Measurements from ENCODE around the gene FLT3LG. TPM values are rescaled to one million over a fixed set of nuclear protein-coding genes. Genes with fewer than 3 reads are reported as not detected.
A peak's percentile ranks its signal among the peaks of the same experiment; 100 is the strongest.

The FLT3LG gene
- total RNA-seq, 2 experiments from 2014 or later, result 187 to 197 TPM

DNA sequence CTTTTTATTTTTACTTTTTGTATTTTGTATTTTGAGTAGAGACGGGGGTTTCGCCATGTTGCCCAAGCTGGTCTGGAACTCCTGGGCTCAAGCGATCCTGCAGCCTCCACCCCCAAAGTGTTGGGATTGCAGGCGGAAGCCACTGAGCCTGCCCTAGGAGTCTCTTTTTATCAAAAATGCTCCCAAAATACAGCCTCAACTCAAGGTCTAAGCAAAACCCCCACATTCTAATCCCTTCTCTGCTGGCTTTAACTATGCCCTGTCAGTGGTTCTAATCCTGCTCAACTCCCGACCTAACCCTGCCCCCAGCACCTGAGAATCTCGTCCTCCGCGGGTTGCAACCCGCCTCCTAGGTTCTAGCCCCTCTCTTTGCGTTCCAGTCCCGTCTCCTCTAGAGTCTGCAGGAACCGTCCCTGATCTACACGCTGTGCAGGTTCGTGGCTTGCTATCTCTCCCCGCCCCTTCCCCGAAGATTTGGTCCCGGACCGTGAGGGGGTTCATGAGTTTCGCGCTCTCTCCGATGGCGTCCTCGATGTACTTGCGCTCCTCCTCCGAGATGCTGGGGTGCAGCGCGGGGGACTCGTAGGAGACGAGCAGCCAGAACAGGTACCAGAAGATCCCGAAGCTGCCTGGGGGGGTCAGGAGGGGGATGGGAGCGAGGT, 40.6 kb upstream of the FLT3LG start:
- Mint-ChIP-seq H3K36me3 (ENCODE audit: low read depth) (no peaks in the 10 kb centered on the region), H3K9me3 (no peaks in the 10 kb centered on the region), H3K4me3 (no peak overlapping the region), H3K27me3 (peaks cover 85% of the 10 kb centered on the region), H3K27ac (no peak overlapping the region), H3K4me1 (peaks cover 37% of the 10 kb centered on the region)
- ChIA-PET CTCF (no interaction called here), POLR2A (no interaction called here)
- no peak for DNase-seq

DNA sequence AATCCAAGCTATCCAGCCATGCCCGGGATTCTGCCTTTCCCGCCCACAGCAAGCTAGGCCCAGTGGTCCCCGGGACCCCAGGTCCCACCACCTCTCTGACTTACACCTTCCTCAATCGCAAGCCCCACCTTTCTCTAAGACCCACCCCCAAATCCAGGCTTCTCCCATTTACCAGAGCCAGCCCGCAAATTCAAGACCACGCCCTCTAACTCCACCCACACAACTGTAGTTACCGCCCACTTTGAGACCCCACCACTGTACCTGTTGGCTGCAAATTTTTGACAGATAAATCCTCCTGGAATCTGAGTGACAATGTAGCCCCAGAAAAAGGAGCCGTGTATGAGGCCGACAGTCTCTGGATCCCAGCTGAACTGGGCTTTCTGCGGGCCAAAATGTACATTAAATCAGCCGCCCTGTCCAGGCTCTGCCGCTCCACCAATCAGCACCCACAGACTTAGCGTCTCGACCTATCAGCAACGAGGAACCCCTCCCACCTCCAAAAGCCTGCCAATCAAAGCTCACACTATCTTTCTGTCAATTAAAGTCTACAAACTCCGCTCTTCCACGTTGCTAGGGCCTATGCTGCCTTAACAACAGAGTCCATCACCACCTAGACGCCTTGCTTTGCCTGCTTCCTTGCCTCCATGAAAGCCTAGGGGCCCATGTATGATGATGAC, 39.0 kb upstream of the FLT3LG start:
- Mint-ChIP-seq H3K4me1 (peaks cover 31% of the 10 kb centered on the region), H3K4me3 (no peak overlapping the region), H3K27me3 (peaks cover 87% of the 10 kb centered on the region), H3K36me3 (ENCODE audit: low read depth) (no peaks in the 10 kb centered on the region), H3K9me3 (no peaks in the 10 kb centered on the region), H3K27ac (no peak overlapping the region)
- DNase-seq, result no peak
- ChIA-PET POLR2A (interaction anchor here (0.6 to 1.1 kb wide), 2 partner anchors 10 to 60 kb away, joined by 3 to 6 read pairs; partner anchors contain the start of gene GFY), CTCF (interaction anchor here (0.7 to 2.6 kb wide), 2 partner anchors 11 to 43 kb away, joined by 3 to 15 read pairs; no protein-coding TSS in a partner anchor)

DNA sequence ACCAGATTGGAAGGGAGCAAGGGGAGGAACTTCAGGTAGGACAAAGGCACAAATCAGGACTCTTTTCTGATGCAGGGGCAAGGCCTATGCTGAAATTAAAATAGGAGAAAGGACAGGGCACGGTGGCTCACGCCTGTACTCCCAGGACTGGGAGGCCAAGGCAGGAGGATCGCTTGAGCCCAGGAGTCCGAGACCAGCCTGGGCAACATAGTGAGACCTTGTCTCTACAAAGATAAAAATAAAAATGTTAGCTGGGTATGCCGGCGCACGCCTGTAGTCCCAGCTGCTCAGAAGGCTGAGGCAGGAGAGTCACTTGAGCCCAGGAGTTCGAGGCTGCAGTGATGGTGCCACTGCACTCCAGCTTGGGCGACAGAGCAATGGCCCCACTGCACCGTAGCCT, 38.3 kb upstream of the FLT3LG start:
- H3K36me3 Mint-ChIP-seq (ENCODE audit: low read depth), result no peaks in the 10 kb centered on the region
- ChIA-PET POLR2A (interaction anchor here (0.6 to 1.4 kb wide), 4 partner anchors 11 to 60 kb away, joined by 3 to 6 read pairs (median 4); partner anchors contain the start of genes GFY and PIH1D1), CTCF (interaction anchor here (0.5 to 2.6 kb wide), 5 partner anchors 13 to 59 kb away, joined by 3 to 15 read pairs (median 3); no protein-coding TSS in a partner anchor)
- H3K9me3 Mint-ChIP-seq, result no peaks in the 10 kb centered on the region
- no peak for DNase-seq
- H3K27me3 Mint-ChIP-seq, result peaks cover 88% of the 10 kb centered on the region
- H3K27ac Mint-ChIP-seq, result no peak overlapping the region
- peaks cover 30% of the 10 kb centered on the region for H3K4me1 Mint-ChIP-seq
- H3K4me3 Mint-ChIP-seq, result no peak overlapping the region

DNA sequence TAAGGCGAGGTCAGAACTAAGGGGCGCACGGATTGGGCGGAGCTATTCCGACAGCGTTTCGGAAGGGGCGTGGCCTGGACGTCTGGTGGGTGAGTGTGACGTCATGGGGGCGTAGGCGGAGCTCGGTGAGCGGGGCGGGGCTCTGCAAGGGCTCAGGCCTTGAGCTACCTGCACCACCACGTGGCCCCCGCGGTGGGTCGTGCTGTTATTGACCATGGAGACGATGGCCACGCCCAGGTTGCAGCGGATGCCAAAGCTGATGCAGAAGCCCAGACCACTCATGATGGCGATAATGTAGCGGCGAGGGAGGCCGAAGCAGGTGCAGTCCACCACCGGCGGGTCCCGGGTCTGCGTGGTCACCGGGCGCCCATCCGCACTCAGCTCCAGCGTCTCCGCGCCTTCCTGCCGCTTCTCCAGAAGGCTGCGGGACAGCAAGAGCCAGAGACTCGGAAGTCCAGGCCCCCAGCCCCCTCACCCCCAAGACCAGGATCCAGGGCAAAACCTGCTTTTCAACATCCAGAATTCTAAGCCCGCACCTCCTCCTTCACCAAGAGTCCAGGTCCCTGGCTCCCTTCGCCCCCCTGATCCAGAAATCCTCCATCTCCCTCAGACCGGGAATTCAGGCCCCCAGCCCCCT, 37.5 kb upstream of the FLT3LG start:
- Mint-ChIP-seq H3K4me3 (no peak overlapping the region), H3K27ac (no peak overlapping the region), H3K4me1 (peaks cover 31% of the 10 kb centered on the region), H3K27me3 (peaks cover 87% of the 10 kb centered on the region), H3K36me3 (ENCODE audit: low read depth) (no peaks in the 10 kb centered on the region), H3K9me3 (no peaks in the 10 kb centered on the region)
- DNase-seq, result peak; percentile 70
- ChIA-PET CTCF (interaction anchor here (0.5 to 2.6 kb wide), 5 partner anchors 14 to 60 kb away, joined by 3 to 15 read pairs (median 3); no protein-coding TSS in a partner anchor), POLR2A (interaction anchor here (1.1 to 1.4 kb wide), 3 partner anchors 11 to 18 kb away, joined by 3 to 6 read pairs (median 5); partner anchors contain the start of genes GFY and PIH1D1)

DNA sequence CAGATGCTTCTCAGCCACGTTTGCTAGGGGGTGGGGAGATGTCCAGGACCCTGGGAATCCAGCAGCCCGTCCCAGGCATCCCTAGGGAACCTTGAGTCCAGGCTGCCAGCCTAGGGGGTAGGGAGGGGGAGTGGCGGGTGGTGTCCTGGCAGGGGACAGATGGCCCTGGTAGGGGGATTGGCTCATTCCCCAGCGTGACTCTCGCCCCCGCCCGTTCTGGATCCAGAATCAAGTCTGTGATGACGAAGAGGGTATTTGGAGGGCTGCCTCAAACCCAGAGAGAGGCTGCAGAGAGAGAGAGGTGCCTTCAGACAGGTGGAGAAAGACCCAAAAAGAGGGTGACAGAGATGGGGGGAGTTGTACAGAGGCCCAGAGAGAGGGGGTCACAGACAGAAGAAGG, 36.8 kb upstream of the FLT3LG start:
- Mint-ChIP-seq H3K27me3 (peaks cover 90% of the 10 kb centered on the region), H3K27ac (no peak overlapping the region), H3K36me3 (ENCODE audit: low read depth) (no peaks in the 10 kb centered on the region), H3K4me1 (peaks cover 34% of the 10 kb centered on the region), H3K4me3 (no peak overlapping the region), H3K9me3 (no peaks in the 10 kb centered on the region)
- CTCF ChIA-PET, result no interaction called here
- POLR2A ChIA-PET, result interaction anchor here (1.4 kb wide), 1 partner anchor 17 kb away, joined by 3 read pairs; no protein-coding TSS in a partner anchor
- DNase-seq, result no peak

DNA sequence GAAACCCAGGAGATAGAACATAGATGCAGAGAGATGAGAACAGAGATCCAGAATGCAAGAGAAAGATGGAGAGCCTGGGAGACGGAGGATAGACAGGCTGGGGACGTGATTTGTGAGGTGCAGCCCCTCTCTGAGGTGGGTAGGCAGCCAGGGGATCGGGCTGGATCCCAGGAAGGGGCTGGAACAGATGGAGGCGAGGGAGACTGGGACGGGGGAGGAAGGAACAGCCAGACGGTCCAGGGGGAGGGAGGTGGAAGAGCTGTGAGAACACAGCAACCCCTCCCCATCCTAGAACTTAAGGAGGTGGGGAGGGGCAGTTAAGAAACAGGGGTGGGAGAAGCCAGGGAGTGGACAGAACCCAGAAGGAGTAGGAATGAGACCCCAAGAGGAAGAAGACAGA, 35.8 kb upstream of the FLT3LG start:
- POLR2A ChIA-PET, result no interaction called here
- Mint-ChIP-seq H3K4me1 (peaks cover 34% of the 10 kb centered on the region), H3K4me3 (no peak overlapping the region), H3K36me3 (ENCODE audit: low read depth) (no peaks in the 10 kb centered on the region), H3K27ac (no peak overlapping the region), H3K9me3 (no peaks in the 10 kb centered on the region), H3K27me3 (peaks cover 85% of the 10 kb centered on the region)
- no peak for DNase-seq
- CTCF ChIA-PET, result no interaction called here

DNA sequence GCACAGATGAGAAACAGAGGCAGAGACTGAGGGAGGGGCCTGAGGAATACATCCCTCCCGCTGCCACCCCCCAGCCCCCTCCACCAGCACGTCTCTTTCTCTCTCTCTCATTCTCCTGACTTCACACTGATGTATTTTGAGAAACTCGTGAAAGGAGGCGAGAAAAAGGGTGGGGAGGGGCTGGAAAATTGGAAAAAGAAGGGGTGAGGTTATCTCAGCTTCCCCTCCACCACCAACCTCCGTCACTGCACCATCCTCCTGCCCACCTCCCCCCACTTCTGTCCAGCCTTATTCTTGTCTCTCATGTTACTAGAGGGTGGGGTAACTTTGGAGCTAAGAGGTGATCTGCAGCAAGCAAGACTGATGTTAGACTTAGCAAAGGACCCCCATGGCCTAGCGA, 34.2 kb upstream of the FLT3LG start:
- ChIA-PET CTCF (interaction anchor here (1.0 to 1.2 kb wide), 2 partner anchors 34 to 48 kb away, joined by 4 to 5 read pairs; partner anchors contain the start of gene FLT3LG), POLR2A (interaction anchor here (0.9 to 1.3 kb wide), 2 partner anchors 9 to 48 kb away, joined by 3 read pairs; no protein-coding TSS in a partner anchor)
- no peaks in the 10 kb centered on the region for H3K9me3 Mint-ChIP-seq
- peaks cover 75% of the 10 kb centered on the region for H3K27me3 Mint-ChIP-seq
- peaks cover 40% of the 10 kb centered on the region for H3K4me1 Mint-ChIP-seq
- no peak overlapping the region for H3K4me3 Mint-ChIP-seq
- H3K27ac Mint-ChIP-seq, result no peak overlapping the region
- no peaks in the 10 kb centered on the region for H3K36me3 Mint-ChIP-seq (ENCODE audit: low read depth)
- no peak for DNase-seq

DNA sequence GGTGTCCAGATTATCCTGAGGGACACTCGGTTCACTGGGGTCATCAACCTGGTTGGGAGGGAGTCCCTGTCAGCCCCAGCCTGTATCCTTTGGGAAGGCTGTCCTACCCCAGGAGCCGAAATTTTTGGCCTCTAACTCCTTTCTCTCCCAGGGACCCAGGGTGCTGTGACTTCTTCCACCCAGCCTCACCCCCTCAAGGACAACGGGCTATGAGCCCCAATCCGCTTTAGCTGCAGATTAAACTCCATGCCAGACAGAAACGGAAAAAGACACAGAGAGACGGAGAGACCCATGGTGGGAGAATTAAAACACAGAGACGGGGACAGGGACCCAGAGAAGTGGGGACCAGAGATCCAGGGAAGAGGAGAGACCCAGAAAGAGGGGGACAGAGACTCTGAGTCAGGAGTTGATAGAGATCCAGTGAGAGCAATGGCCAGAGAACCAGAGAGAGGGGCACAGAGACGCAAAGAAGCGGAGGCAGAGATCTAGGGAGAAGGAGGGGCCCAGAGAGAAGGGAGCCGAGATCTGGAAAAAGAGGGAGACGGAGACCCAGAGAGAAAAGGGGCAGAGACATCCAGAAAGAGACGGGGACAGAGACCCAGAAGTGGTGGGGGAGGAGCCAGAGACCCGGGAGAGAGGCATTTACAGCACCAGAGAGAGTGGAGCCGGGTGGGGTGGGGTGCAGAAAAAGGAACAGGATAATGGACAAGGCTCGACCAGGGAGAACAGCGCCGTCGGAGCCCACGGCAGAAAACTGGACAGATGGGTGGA, 33.4 kb upstream of the FLT3LG start:
- Mint-ChIP-seq H3K27me3 (peaks cover 67% of the 10 kb centered on the region), H3K9me3 (no peaks in the 10 kb centered on the region), H3K36me3 (ENCODE audit: low read depth) (peaks cover 5% of the 10 kb centered on the region), H3K27ac (no peak overlapping the region), H3K4me3 (peak overlapping the region; percentile 33), H3K4me1 (peaks cover 45% of the 10 kb centered on the region)
- POLR2A ChIA-PET, result interaction anchor here (0.9 to 1.3 kb wide), 3 partner anchors 10 to 49 kb away, joined by 3 to 4 read pairs (median 3); no protein-coding TSS in a partner anchor
- DNase-seq, result no peak
- CTCF ChIA-PET, result interaction anchor here (1.0 to 1.2 kb wide), 2 partner anchors 33 to 49 kb away, joined by 4 to 5 read pairs; partner anchors contain the start of gene FLT3LG

DNA sequence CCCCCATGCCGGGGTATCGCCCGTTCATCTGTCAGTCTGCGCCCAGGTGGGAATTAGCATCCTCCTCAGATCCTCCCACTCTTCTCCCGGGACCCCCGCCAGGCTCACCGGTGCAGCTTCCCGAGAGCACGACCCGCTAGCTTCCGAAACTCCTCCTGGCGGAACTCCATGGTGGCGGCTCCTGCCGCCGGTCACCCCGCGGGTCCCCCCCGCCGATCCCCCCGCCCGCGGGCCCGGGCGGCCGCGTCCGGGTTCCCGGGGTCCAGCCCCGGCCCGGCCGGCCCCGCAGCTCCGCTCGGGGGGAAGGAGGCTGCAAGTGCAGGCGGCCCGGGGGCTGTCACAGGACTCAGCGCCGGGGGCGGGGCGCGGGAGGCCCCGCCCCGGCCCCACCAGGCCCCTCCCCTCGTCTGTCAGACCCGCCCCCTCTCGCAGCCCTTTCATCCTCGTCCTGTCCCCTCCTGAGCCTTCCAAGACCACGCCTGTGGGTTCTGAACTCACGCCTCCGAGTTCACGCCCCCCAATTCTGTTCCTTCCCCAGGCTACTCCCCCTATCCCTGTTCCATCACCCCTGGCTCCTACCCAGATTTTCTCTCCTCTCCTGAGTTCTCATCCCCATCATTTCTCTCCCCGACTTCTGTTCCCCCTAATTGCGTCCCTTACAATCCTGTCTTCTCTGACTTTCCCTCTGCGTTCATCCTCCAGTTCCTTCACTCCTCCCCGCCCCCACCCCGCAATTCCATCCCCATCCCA, 32.6 kb upstream of the FLT3LG start, which contains the start of gene SLC17A7:
SLC17A7 (minus strand) TSS at position 318 of the 750 bp plus-strand sequence; CDS start at position 170, 148 bp downstream.
- peaks cover 59% of the 10 kb centered on the region for H3K27me3 Mint-ChIP-seq
- peak; percentile 66 for DNase-seq
- H3K4me3 Mint-ChIP-seq, result peak within 1 kb of the TSS; percentile 80
- POLR2A ChIA-PET, result interaction anchor here (1.0 to 3.4 kb wide), 2 partner anchors 11 to 19 kb away, joined by 4 to 16 read pairs; partner anchors contain the start of genes ALDH16A1 and PIH1D1
- no peaks in the 10 kb centered on the region for H3K9me3 Mint-ChIP-seq
- peaks cover 44% of the 10 kb centered on the region for H3K4me1 Mint-ChIP-seq
- H3K27ac Mint-ChIP-seq, result no peak within 1 kb of the TSS
- H3K36me3 Mint-ChIP-seq (ENCODE audit: low read depth), result peaks cover 11% of the 10 kb centered on the region
- CTCF ChIA-PET, result interaction anchor here (0.8 to 2.2 kb wide), 5 partner anchors 10 to 53 kb away, joined by 3 to 11 read pairs (median 4); partner anchors contain the start of genes KASH5 and PIH1D1

DNA sequence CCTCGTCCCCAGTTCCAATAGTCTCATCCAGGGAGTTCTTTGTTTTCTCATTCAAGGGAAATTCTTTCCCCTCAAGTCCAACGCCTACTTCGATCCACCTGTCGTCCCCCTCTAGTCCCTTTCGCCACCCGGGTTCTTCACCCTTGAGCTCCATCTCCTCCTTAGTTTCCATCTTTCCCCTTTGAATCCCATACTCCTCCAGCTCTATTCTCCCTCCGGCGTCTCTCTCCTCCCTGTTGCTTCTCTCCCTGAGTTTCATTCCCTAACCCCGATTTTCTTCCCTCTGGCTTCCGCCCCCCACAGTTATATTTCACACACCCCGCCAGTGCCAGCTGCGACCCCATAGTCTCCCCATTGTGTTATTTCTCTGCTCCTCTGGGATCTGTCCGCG, 32.1 kb upstream of the FLT3LG start:
- H3K36me3 Mint-ChIP-seq (ENCODE audit: low read depth), result peaks cover 16% of the 10 kb centered on the region
- no peaks in the 10 kb centered on the region for H3K9me3 Mint-ChIP-seq
- H3K27me3 Mint-ChIP-seq, result peaks cover 53% of the 10 kb centered on the region
- H3K4me3 Mint-ChIP-seq, result peak overlapping the region; percentile 80
- POLR2A ChIA-PET, result interaction anchor here (2.9 to 3.4 kb wide), 2 partner anchors 10 to 28 kb away, joined by 16 to 19 read pairs; partner anchors contain the start of genes ALDH16A1 and PIH1D1
- DNase-seq, result no peak
- CTCF ChIA-PET, result interaction anchor here (0.8 to 2.2 kb wide), 7 partner anchors 10 to 54 kb away, joined by 3 to 11 read pairs (median 5); partner anchors contain the start of genes KASH5 and PIH1D1
- peaks cover 47% of the 10 kb centered on the region for H3K4me1 Mint-ChIP-seq
- H3K27ac Mint-ChIP-seq, result no peak overlapping the region

DNA sequence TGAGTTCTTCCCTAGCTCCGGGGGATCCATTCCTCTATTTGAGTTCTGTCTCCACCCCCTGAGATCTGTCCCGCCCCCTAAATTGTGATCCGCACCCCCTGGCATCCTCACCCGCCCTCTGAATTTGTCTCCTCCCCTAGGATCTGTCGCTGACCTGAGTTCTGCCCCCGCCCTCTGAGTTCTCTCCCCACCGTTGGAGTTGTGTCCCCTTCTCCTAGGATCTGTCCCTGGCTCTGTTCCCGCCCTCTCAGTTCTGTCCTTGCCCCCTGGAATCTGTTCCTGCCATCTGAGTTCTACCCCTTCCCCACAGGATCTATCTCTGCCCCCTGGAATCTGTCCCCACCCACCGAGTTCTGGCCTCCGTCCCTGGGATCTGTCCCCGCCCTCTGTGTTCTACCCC, 31.7 kb upstream of the FLT3LG start:
- DNase-seq, result peak; percentile 43
- Mint-ChIP-seq H3K27ac (no peak overlapping the region), H3K4me3 (peak overlapping the region; percentile 80), H3K9me3 (no peaks in the 10 kb centered on the region), H3K4me1 (peaks cover 51% of the 10 kb centered on the region), H3K27me3 (peaks cover 50% of the 10 kb centered on the region), H3K36me3 (ENCODE audit: low read depth) (peaks cover 19% of the 10 kb centered on the region)
- ChIA-PET POLR2A (interaction anchor here (2.9 to 3.4 kb wide), 2 partner anchors 10 to 27 kb away, joined by 16 to 19 read pairs; partner anchors contain the start of genes ALDH16A1 and PIH1D1), CTCF (interaction anchor here (0.8 to 2.2 kb wide), 12 partner anchors 9 to 449 kb away, joined by 3 to 11 read pairs (median 4); partner anchors contain the start of genes KASH5, PIH1D1 and RUVBL2)
